K562 (cell line): Measurements from ENCODE around the gene PRDM1. TPM values are rescaled to one million over a fixed set of nuclear protein-coding genes. Genes with fewer than 3 reads are reported as not detected.

Experiments
- BCOR ChIP-seq: fragments of 450-650 bp; IDR thresholded peaks from 2 replicates; pipeline ENCODE4 v1.6.1; 2016
- CREM ChIP-seq: IDR thresholded peaks from 2 replicates; pipeline ENCODE4 v1.6.1; 2014; ENCODE audit warnings: antibody characterized with exemption, low read depth
- DIDO1 ChIP-seq: fragments of 450-650 bp; IDR thresholded peaks from 2 replicates; pipeline ENCODE4 v1.6.1; 2016; ENCODE audit warnings: low read depth, missing biosample characterization, missing genetic modification characterization
- ETS1 ChIP-seq: conservative IDR thresholded peaks from 2 replicates; pipeline ENCODE4 v1.6.1; 2011; ENCODE audit warnings: low read depth, mild to moderate bottlenecking, low read length; ENCODE audit not compliant: control insufficient read depth
- MAFG ChIP-seq: fragments of 450-650 bp; conservative IDR thresholded peaks from 2 replicates; pipeline ENCODE4 v1.6.1; 2016; ENCODE audit warnings: missing genetic modification characterization, missing compliant biosample characterization
- NELFE ChIP-seq: IDR thresholded peaks from 2 replicates; pipeline ENCODE4 v1.6.1; 2011; ENCODE audit warnings: mild to moderate bottlenecking; ENCODE audit not compliant: insufficient read depth, insufficient read length
- RBM25 ChIP-seq: fragments of 200-400 bp; formaldehyde crosslinking; IDR thresholded peaks from 2 replicates; pipeline ENCODE4 v1.6.1; 2018; ENCODE audit warnings: low read length, low read depth, moderate library complexity; ENCODE audit not compliant: severe bottlenecking
- RBM34 ChIP-seq: fragments of 200-400 bp; formaldehyde crosslinking; IDR thresholded peaks from 2 replicates; pipeline ENCODE4 v1.6.1; 2018; ENCODE audit warnings: low read length, borderline replicate concordance; ENCODE audit not compliant: insufficient read depth
- ZSCAN29 ChIP-seq: fragments of 450-650 bp; IDR thresholded peaks from 2 replicates; pipeline ENCODE4 v1.6.1; 2017
- polyA plus RNA-seq, 8 experiments: library from polyadenylated mRNA; depleted of rRNA in 4 of 8; stranded (reverse) in 5 of 8; unstranded in 3 of 8; fragments of >200 nt; fragmentation: Nextera tagmentation in 2 of 8; fragmentation: Illumina TruSeq in 1 of 8; extraction: Ambion mirVana in 2 of 8; extraction: Trizol in 1 of 8; gene quantifications; 2 replicates each; pipeline versions ENCODE4 v1.2.1 to v1.2.3, GENCODE V29; 2011 to 2014; ENCODE audit warnings: inconsistent platforms in 1 of 8, missing spikeins in 1 of 8
- total RNA-seq, 7 experiments: library from RNA; depleted of rRNA in 6 of 7; stranded (reverse); fragments of >200 nt in 6 of 7; fragmentation: Illumina TruSeq in 2 of 7; extraction: Trizol in 2 of 7; gene quantifications; 2 replicates each; pipeline versions ENCODE4 v1.2.1 to v1.2.3, GENCODE V29; 2011 to 2021; ENCODE audit warnings: low replicate concordance in 1 of 7
- TF ChIP-seq, protein P1 (sequence below): sonication (generic); formaldehyde crosslinking; IDR thresholded peaks from 2 replicates; pipeline ENCODE4 v1.8.0; 2022; ENCODE audit warnings: missing genetic modification reagents, mild to moderate bottlenecking, borderline replicate concordance
- TF ChIP-seq, protein P2 (sequence below): fragments of 200-800 bp; sonication (Bioruptor generic); IDR thresholded peaks from 2 replicates; pipeline ENCODE4 v1.6.1; 2016; ENCODE audit warnings: missing genetic modification characterization, missing compliant biosample characterization
- TF ChIP-seq, protein P3 (sequence below), 2 experiments: IDR thresholded peaks; 2 replicates each; pipeline ENCODE4 v1.6.1; 2012; ENCODE audit warnings: improper control_type of control experiment in 2 of 2, low read depth in 2 of 2, low read length in 2 of 2, borderline replicate concordance in 1 of 2

Gene PRDM1
- total and polyA plus RNA-seq, 9 of the 15 experiments (the other 6 are each of a cell fraction or from before 2014, with no cell fraction given) = 0.09 to 0.89 (median 0.27) TPM

DNA sequence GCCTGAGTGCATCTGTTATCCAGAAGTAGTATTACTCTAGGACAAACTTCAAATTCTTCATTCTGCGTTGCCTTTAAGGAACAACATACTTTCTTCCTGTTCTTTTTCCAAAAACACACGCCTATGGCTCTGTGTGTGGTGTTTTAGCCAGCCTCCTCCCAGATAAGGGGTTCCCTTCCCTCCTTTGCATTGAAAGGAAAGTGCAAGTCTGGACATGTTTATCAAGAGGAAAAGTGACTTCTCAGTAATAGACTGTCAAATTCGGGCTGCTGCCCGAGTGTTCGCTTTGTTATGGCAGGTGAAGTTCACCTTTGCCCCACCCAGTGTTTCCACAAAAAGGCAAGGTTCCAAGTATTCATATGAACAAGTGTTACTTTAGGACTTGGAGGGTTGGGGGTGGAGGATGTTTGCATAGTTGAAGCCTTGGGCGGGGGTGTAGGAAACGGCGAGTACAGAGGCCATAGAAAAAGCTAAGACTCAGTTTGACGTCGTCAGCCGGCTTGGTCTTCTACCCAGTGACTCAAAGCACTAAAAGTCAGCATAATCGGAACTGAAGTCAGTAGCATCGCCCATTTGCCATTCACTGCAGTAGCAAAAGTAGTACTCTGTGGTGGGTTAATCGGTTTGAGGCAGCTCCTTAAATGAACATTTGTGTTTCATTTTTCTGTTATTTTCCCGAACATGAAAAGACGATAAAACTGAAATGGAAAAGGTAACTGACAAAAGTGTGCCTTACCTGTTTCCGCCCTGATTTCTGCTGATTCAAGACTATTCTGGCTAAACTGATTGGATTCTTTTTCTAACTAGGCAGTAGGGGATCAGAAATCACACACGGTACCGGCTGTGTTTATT is 12.5 kb downstream of the PRDM1 start (continued):
- TF ChIP-seq, protein P1, sequence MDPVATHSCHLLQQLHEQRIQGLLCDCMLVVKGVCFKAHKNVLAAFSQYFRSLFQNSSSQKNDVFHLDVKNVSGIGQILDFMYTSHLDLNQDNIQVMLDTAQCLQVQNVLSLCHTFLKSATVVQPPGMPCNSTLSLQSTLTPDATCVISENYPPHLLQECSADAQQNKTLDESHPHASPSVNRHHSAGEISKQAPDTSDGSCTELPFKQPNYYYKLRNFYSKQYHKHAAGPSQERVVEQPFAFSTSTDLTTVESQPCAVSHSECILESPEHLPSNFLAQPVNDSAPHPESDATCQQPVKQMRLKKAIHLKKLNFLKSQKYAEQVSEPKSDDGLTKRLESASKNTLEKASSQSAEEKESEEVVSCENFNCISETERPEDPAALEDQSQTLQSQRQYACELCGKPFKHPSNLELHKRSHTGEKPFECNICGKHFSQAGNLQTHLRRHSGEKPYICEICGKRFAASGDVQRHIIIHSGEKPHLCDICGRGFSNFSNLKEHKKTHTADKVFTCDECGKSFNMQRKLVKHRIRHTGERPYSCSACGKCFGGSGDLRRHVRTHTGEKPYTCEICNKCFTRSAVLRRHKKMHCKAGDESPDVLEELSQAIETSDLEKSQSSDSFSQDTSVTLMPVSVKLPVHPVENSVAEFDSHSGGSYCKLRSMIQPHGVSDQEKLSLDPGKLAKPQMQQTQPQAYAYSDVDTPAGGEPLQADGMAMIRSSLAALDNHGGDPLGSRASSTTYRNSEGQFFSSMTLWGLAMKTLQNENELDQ = no peak
- TF ChIP-seq ETS1 (no peak), MAFG (peak; percentile 54), BCOR (no peak), NELFE (no peak), DIDO1 (no peak), CREM (peak; percentile 81), RBM34 (no peak), ZSCAN29 (no peak), RBM25 (no peak)
- TF ChIP-seq, protein P2, sequence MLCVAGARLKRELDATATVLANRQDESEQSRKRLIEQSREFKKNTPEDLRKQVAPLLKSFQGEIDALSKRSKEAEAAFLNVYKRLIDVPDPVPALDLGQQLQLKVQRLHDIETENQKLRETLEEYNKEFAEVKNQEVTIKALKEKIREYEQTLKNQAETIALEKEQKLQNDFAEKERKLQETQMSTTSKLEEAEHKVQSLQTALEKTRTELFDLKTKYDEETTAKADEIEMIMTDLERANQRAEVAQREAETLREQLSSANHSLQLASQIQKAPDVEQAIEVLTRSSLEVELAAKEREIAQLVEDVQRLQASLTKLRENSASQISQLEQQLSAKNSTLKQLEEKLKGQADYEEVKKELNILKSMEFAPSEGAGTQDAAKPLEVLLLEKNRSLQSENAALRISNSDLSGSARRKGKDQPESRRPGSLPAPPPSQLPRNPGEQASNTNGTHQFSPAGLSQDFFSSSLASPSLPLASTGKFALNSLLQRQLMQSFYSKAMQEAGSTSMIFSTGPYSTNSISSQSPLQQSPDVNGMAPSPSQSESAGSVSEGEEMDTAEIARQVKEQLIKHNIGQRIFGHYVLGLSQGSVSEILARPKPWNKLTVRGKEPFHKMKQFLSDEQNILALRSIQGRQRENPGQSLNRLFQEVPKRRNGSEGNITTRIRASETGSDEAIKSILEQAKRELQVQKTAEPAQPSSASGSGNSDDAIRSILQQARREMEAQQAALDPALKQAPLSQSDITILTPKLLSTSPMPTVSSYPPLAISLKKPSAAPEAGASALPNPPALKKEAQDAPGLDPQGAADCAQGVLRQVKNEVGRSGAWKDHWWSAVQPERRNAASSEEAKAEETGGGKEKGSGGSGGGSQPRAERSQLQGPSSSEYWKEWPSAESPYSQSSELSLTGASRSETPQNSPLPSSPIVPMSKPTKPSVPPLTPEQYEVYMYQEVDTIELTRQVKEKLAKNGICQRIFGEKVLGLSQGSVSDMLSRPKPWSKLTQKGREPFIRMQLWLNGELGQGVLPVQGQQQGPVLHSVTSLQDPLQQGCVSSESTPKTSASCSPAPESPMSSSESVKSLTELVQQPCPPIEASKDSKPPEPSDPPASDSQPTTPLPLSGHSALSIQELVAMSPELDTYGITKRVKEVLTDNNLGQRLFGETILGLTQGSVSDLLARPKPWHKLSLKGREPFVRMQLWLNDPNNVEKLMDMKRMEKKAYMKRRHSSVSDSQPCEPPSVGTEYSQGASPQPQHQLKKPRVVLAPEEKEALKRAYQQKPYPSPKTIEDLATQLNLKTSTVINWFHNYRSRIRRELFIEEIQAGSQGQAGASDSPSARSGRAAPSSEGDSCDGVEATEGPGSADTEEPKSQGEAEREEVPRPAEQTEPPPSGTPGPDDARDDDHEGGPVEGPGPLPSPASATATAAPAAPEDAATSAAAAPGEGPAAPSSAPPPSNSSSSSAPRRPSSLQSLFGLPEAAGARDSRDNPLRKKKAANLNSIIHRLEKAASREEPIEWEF (CRISPR knock-in tag) = no peak
- TF ChIP-seq, protein P3, sequence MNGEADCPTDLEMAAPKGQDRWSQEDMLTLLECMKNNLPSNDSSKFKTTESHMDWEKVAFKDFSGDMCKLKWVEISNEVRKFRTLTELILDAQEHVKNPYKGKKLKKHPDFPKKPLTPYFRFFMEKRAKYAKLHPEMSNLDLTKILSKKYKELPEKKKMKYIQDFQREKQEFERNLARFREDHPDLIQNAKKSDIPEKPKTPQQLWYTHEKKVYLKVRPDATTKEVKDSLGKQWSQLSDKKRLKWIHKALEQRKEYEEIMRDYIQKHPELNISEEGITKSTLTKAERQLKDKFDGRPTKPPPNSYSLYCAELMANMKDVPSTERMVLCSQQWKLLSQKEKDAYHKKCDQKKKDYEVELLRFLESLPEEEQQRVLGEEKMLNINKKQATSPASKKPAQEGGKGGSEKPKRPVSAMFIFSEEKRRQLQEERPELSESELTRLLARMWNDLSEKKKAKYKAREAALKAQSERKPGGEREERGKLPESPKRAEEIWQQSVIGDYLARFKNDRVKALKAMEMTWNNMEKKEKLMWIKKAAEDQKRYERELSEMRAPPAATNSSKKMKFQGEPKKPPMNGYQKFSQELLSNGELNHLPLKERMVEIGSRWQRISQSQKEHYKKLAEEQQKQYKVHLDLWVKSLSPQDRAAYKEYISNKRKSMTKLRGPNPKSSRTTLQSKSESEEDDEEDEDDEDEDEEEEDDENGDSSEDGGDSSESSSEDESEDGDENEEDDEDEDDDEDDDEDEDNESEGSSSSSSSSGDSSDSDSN (IDR thresholded peaks at IDR 0.05; ENCODE audit: borderline replicate concordance in 1 of 2, low read depth in 2 of 2, low read length in 2 of 2) = peak in 1 of 2 experiments; percentile 21; a peak in 1 of 4 replicates
